Fibroblast of lung (primary cell): ENCODE results near the gene GAK.

Experiments
- EZH2 ChIP-seq: IDR thresholded peaks from 2 replicates; pipeline ENCODE4 v1.5.1; 2012; ENCODE audit warnings: low read length, control low read depth, mild to moderate bottlenecking; ENCODE audit errors: missing control alignments
- TF ChIP-seq, protein P1 (sequence below), 2 donors: IDR thresholded peaks in 1 of 2; conservative IDR thresholded peaks in 1 of 2; 1 replicate in 1 of 2; 2 replicates in 1 of 2; pipeline ENCODE4 v1.5.1; 2011 to 2012; ENCODE audit warnings: low read length in 2 of 2, control low read depth in 1 of 2, inconsistent platforms in 1 of 2, low read depth in 1 of 2, mild to moderate bottlenecking in 1 of 2

DNA sequence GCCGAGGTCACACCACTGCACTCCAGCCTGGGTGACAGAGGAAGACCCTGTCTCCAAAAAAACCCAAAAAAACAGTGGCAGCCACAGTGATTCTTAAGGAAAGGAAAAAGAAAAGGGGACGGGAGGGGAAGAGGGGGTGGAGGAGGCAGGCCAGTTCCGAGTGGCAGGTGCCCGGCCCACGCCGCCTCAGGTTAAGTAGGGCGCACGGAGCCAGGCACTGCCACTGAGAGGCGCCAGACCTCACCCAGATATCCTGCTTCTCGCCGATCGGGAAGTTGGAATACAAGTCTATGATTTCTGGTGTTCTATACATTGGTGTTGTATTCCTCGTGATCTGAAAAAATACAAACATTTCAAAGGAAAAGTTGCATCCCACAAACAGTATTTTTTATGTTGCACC, 35.9 kb downstream of the GAK start:
- TF ChIP-seq, protein P1, sequence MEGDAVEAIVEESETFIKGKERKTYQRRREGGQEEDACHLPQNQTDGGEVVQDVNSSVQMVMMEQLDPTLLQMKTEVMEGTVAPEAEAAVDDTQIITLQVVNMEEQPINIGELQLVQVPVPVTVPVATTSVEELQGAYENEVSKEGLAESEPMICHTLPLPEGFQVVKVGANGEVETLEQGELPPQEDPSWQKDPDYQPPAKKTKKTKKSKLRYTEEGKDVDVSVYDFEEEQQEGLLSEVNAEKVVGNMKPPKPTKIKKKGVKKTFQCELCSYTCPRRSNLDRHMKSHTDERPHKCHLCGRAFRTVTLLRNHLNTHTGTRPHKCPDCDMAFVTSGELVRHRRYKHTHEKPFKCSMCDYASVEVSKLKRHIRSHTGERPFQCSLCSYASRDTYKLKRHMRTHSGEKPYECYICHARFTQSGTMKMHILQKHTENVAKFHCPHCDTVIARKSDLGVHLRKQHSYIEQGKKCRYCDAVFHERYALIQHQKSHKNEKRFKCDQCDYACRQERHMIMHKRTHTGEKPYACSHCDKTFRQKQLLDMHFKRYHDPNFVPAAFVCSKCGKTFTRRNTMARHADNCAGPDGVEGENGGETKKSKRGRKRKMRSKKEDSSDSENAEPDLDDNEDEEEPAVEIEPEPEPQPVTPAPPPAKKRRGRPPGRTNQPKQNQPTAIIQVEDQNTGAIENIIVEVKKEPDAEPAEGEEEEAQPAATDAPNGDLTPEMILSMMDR (conservative IDR thresholded peaks at IDR 0.05 in 1 of 2, IDR thresholded peaks at IDR 0.05 in 1 of 2; ENCODE audit: low read depth in 1 of 2, low read length in 2 of 2), result no peak
- TF ChIP-seq EZH2, result no peak
